Gastrocnemius medialis (tissue), 4 donors: ENCODE data around the gene AP5Z1. TPM values are rescaled to one million over a fixed set of nuclear protein-coding genes. Genes with fewer than 3 reads are reported as not detected.

Experiments
- ATAC-seq, 2 donors: fragments of 150-250 bp; one replicate each; pipeline ENCODE4 v1.9.1; 2016
- DNase-seq, 2 donors: peaks; one replicate each; pipeline ENCODE4 v3.0.0-alpha.2; 2019
- H3K27ac ChIP-seq, 4 donors: fragments of 200-600 bp; sonication (generic); 1 replicate in 1 of 4; 2 replicates in 3 of 4; pipeline ENCODE4 v1.5.1; 2016 to 2018; ENCODE audit warnings: mild to moderate bottlenecking in 2 of 4, moderate library complexity in 1 of 4
- H3K27me3 ChIP-seq, 3 donors: fragments of 200-600 bp; sonication (generic) in 2 of 3; 1 replicate in 1 of 3; 2 replicates in 2 of 3; pipeline versions ENCODE4 v1.5.1 to v1.6.0; 2016 to 2019; ENCODE audit warnings: mild to moderate bottlenecking in 1 of 3, moderate library complexity in 1 of 3
- H3K36me3 ChIP-seq, 2 donors: fragments of 200-600 bp; sonication (generic) in 1 of 2; one replicate each; pipeline ENCODE4 v1.5.1; 2017 to 2018
- H3K4me1 ChIP-seq, 2 donors: fragments of 200-600 bp; sonication (generic) in 1 of 2; one replicate each; pipeline ENCODE4 v1.5.1; 2016 to 2017; ENCODE audit warnings: mild to moderate bottlenecking in 2 of 2
- H3K4me3 ChIP-seq, 4 donors: fragments of 200-600 bp; sonication (generic) in 3 of 4; 1 replicate in 1 of 4; 2 replicates in 3 of 4; pipeline ENCODE4 v1.5.1; 2016 to 2019; ENCODE audit warnings: mild to moderate bottlenecking in 2 of 4
- H3K9me3 ChIP-seq, 3 donors: fragments of 200-600 bp; sonication (generic) in 2 of 3; 1 replicate in 1 of 3; 2 replicates in 2 of 3; pipeline ENCODE4 v1.5.1; 2016 to 2019
- CTCF ChIP-seq, 5 experiments: fragments of 450-650 bp in 3 of 5; fragments of 200-600 bp in 2 of 5; sonication (generic) in 2 of 5; IDR thresholded peaks in 4 of 5; conservative IDR thresholded peaks in 1 of 5; 1 replicate in 4 of 5; 2 replicates in 1 of 5; pipeline ENCODE4 v1.5.1; 2016 to 2019; ENCODE audit warnings: antibody characterized with exemption in 5 of 5, mild to moderate bottlenecking in 3 of 5, moderate library complexity in 3 of 5
- POLR2A ChIP-seq, 2 donors: fragments of 450-650 bp; IDR thresholded peaks; one replicate each; pipeline ENCODE4 v1.6.1; 2017; ENCODE audit warnings: antibody characterized with exemption in 2 of 2, mild to moderate bottlenecking in 2 of 2, moderate library complexity in 2 of 2
- in situ Hi-C, 4 donors: fragments of 200-750 bp; cut with MboI; loops; one replicate each; pipeline versions ENCODE4 v1.15.0 to v1.8.0; 2017; ENCODE audit warnings: low sequenced_read_pairs in 4 of 4
- intact Hi-C: fragments of 100-400 bp; cut with DNase I; formaldehyde crosslinking; loops from one replicate; pipeline ENCODE4 v1.15.1; 2023; ENCODE audit warnings: low total_unique reads
- total RNA-seq, 4 donors: library from RNA; depleted of rRNA; stranded (reverse); fragments of >200 nt; gene quantifications; one replicate each; pipeline versions ENCODE4 v1.1.0 to v1.2.3, GENCODE V29; 2016

Gene AP5Z1
- total RNA-seq, 4 donors from 2014 or later, result 10.2 to 18.1 (median 14.6) TPM

DNA sequence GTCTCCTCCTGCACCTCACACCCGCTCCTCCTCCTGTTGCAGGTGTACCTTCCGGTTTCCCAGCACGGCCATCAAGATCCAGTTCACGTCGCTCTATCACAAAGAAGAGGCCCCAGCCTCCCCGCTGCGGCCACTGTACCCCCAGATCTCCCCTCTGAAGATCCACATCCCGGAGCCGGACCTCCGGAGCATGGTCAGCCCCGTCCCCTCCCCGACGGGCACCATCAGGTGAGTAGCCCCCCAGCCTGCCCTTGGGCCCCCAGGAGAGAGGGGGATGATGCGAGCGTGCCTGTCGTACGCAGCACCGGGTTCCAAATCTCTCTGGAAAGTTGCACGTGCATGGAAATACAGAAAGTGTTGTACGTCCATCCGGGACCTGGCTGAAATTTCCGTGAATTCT is 34.6 kb upstream of the AP5Z1 start:
- in situ Hi-C loops (loop anchor here in 3 of 4 donors (5.0 to 10.0 kb wide), 2 partner anchors 48 to 56 kb away; partner anchors contain the start of gene FOXK1 (in 2 of the 3)), intact Hi-C loops (no loop called here)
- TF ChIP-seq CTCF (IDR thresholded peaks at IDR 0.05 in 4 of 5, conservative IDR thresholded peaks at IDR 0.05 in 1 of 5) (no peak), POLR2A (IDR thresholded peaks at IDR 0.05) (no peak)
- no peak for ATAC-seq
- H3K27me3 ChIP-seq, result no peaks in the 10 kb centered on the region
- H3K4me3 ChIP-seq, result no peak overlapping the region
- no peaks in the 10 kb centered on the region for H3K9me3 ChIP-seq
- DNase-seq, result no peak
- peaks cover 45 to 55% of the 10 kb centered on the region in 2 donors for H3K4me1 ChIP-seq
- peaks cover 0 to 14% of the 10 kb centered on the region in 2 donors for H3K36me3 ChIP-seq
- peak overlapping the region; percentile 83 to 94 (median 92) for H3K27ac ChIP-seq

DNA sequence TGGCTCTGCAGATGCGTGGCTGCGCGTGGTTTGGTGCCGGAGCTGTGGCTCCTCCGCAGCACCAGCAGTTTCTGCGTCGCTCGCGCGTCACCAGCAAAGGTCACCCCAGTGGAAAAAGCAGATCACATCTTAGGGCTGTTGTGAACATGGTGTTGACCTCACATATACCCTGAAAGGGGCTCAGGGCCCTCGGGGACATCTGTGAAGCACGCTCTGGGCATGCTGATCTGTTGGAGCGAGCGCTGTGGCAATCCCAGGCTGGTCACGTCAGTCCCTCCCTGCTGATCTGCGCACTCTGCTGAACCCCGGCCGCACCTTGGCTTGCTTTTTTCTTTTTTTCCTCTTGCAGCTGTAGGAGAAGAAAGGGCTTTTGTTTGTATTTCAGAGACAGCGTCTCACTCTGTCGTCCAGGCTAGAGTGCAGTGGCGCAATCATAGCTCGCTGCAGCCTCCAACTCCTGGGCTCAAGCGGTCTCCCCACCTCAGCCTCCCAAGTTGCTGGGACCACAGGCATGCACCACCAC is 33.3 kb upstream of the AP5Z1 start:
- in situ Hi-C loops, result loop anchor here in 3 of 4 donors (5.0 to 10.0 kb wide), 2 partner anchors 50 to 57 kb away; partner anchors contain the start of gene FOXK1 (in 2 of the 3)
- TF ChIP-seq POLR2A (IDR thresholded peaks at IDR 0.05) (no peak), CTCF (IDR thresholded peaks at IDR 0.05 in 4 of 5, conservative IDR thresholded peaks at IDR 0.05 in 1 of 5) (no peak)
- ATAC-seq, result no peak
- intact Hi-C loops, result no loop called here
- no peak for DNase-seq
- peaks cover 53 to 58% of the 10 kb centered on the region in 2 donors for H3K4me1 ChIP-seq
- no peaks in the 10 kb centered on the region for H3K9me3 ChIP-seq
- no peaks in the 10 kb centered on the region for H3K27me3 ChIP-seq
- H3K36me3 ChIP-seq, result peaks cover 0 to 14% of the 10 kb centered on the region in 2 donors
- peak overlapping the region in 3 of 4 donors; percentile 91 to 94 (median 92) for H3K27ac ChIP-seq
- H3K4me3 ChIP-seq, result no peak overlapping the region

DNA sequence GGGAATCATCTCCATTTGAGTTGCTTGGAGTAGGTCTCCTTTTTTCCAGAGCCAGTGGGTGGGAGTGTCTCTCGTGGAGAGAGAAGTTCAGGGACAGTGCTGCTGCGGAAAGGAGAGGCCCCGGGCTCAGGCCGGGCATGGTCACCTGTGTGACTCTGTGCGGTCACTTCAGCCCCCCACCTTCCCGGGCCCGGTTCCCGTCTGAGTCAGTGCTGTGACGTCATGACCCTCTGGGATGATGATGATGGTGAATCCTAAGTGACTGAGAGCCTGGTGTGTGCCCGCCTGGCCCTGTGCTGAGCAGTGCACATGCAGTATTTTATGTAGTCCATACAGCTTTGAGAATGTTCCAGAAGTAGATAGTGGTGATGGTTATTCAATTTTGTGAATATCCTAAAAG is 32.6 kb upstream of the AP5Z1 start:
- Histone ChIP-seq H3K9me3 (no peaks in the 10 kb centered on the region), H3K36me3 (peaks cover 0 to 14% of the 10 kb centered on the region in 2 donors), H3K27ac (peak overlapping the region; percentile 88 to 94 (median 92)), H3K4me3 (no peak overlapping the region), H3K27me3 (no peaks in the 10 kb centered on the region), H3K4me1 (peaks cover 47 to 54% of the 10 kb centered on the region in 2 donors)
- ATAC-seq, result no peak
- no peak for TF ChIP-seq POLR2A (IDR thresholded peaks at IDR 0.05)
- TF ChIP-seq CTCF (IDR thresholded peaks at IDR 0.05 in 4 of 5, conservative IDR thresholded peaks at IDR 0.05 in 1 of 5), result no peak
- in situ Hi-C loops, result loop anchor here in 3 of 4 donors (5.0 to 10.0 kb wide), 2 partner anchors 51 to 58 kb away; partner anchors contain the start of gene FOXK1 (in 2 of the 3)
- intact Hi-C loops, result no loop called here
- DNase-seq, result no peak

GRCh38 chr7:4744391-4745264 is 30.8 kb upstream of the AP5Z1 start:
- H3K27me3 ChIP-seq, result no peaks in the 10 kb centered on the region
- in situ Hi-C loops, result loop anchor here in 3 of 4 donors (5.0 to 10.0 kb wide), 2 partner anchors 52 to 60 kb away; partner anchors contain the start of gene FOXK1 (in 2 of the 3)
- peak overlapping the region; percentile 88 to 94 (median 92) for H3K27ac ChIP-seq
- intact Hi-C loops, result loop anchor here (2.0 kb wide), 2 partner anchors 30 to 60 kb away; partner anchors contain the start of gene AP5Z1
- peaks cover 31 to 44% of the 10 kb centered on the region in 2 donors for H3K4me1 ChIP-seq
- ATAC-seq (peak; percentile 91 to 93), DNase-seq (peak; percentile 98 to 99)
- H3K36me3 ChIP-seq, result peaks cover 0 to 14% of the 10 kb centered on the region in 2 donors
- H3K9me3 ChIP-seq, result no peaks in the 10 kb centered on the region
- TF ChIP-seq CTCF (IDR thresholded peaks at IDR 0.05 in 4 of 5, conservative IDR thresholded peaks at IDR 0.05 in 1 of 5) (peak in 1 of 5 experiments; percentile 17), POLR2A (IDR thresholded peaks at IDR 0.05) (peak; percentile 53 to 79)
- H3K4me3 ChIP-seq, result peak overlapping the region; percentile 34 to 46 (median 38)
